Measurements from ENCODE around the gene PRKCH.

GRCh38 chr14:61503167-61503801 lies 181.9 kb downstream of the PRKCH start:
- TF ChIP-seq CTCF (IDR thresholded peaks at IDR 0.05) (no peak), POLR2A (IDR thresholded peaks at IDR 0.05) (no peak)
